Activated naive CD4-positive, alpha-beta T cell treated with anti-CD3 and anti-CD28 coated beads, Interleukin-2, amount 10 ng/mL, durations not matched to agents 7 days and 5 days (primary cell): ENCODE measurements around the gene DDR2.

Source experiments
- CTCF ChIA-PET: fragments of 350-600 bp; sonication (Branson Sonifier 250); formaldehyde crosslinking; loops from one replicate; lab custom pipeline; 2021; ENCODE audit warnings: antibody characterized with exemption; lab: Charles Lee
- DNase-seq: peaks from one replicate; pipeline ENCODE4 v3.0.0-alpha.2; 2020
- H3K27ac Mint-ChIP-seq: one replicate; pipeline ENCODE4 v1.8.0; 2021; ENCODE audit warnings: mild to moderate bottlenecking, moderate library complexity, mixed read lengths
- H3K27me3 Mint-ChIP-seq: one replicate; pipeline ENCODE4 v1.8.0; 2021; ENCODE audit warnings: mild to moderate bottlenecking, mixed read lengths
- H3K36me3 Mint-ChIP-seq: one replicate; pipeline ENCODE4 v1.8.0; 2021; ENCODE audit warnings: mixed read lengths
- H3K4me1 Mint-ChIP-seq: one replicate; pipeline ENCODE4 v1.8.0; 2021; ENCODE audit warnings: mixed read lengths
- H3K4me3 Mint-ChIP-seq: one replicate; pipeline ENCODE4 v1.8.0; 2021; ENCODE audit warnings: mild to moderate bottlenecking, moderate library complexity, mixed read lengths
- H3K9me3 Mint-ChIP-seq: one replicate; pipeline ENCODE4 v1.8.0; 2021; ENCODE audit warnings: mixed read lengths

Gene DDR2

GRCh38 chr1:162671664-162672410, 39.6 kb downstream of the DDR2 start:
- Mint-ChIP-seq H3K27ac (no peak overlapping the region), H3K36me3 (no peaks in the 10 kb centered on the region), H3K4me3 (no peak overlapping the region), H3K4me1 (no peaks in the 10 kb centered on the region), H3K9me3 (no peaks in the 10 kb centered on the region), H3K27me3 (peaks cover 4% of the 10 kb centered on the region)
- CTCF ChIA-PET, result no interaction called here
- no peak for DNase-seq

- CTCF ChIA-PET, result interaction anchor here (1.8 kb wide), 1 partner anchor 9 kb away, joined by 4 read pairs; no protein-coding TSS in a partner anchor
Measured at GRCh38 chr1:162672622-162673260, 40.5 kb downstream of the DDR2 start.

GRCh38 chr1:162674034-162674608, 41.9 kb downstream of the DDR2 start:
- H3K4me3 Mint-ChIP-seq, result no peak overlapping the region
- H3K9me3 Mint-ChIP-seq, result no peaks in the 10 kb centered on the region
- CTCF ChIA-PET, result interaction anchor here (1.8 kb wide), 1 partner anchor 11 kb away, joined by 4 read pairs; no protein-coding TSS in a partner anchor
- no peaks in the 10 kb centered on the region for H3K27me3 Mint-ChIP-seq
- no peaks in the 10 kb centered on the region for H3K36me3 Mint-ChIP-seq
- H3K4me1 Mint-ChIP-seq, result no peaks in the 10 kb centered on the region
- no peak for DNase-seq
- H3K27ac Mint-ChIP-seq, result no peak overlapping the region

More at GRCh38 chr1:162672622-162673260, 40.5 kb downstream of the DDR2 start:
- Mint-ChIP-seq H3K4me3 (no peak overlapping the region), H3K27ac (no peak overlapping the region), H3K36me3 (no peaks in the 10 kb centered on the region), H3K9me3 (no peaks in the 10 kb centered on the region), H3K27me3 (peaks cover 4% of the 10 kb centered on the region), H3K4me1 (no peaks in the 10 kb centered on the region)
- DNase-seq, result no peak

- H3K27me3 Mint-ChIP-seq, result no peaks in the 10 kb centered on the region
- CTCF ChIA-PET, result interaction anchor here (1.3 kb wide), 1 partner anchor 24 kb away, joined by 4 read pairs; no protein-coding TSS in a partner anchor
- H3K36me3 Mint-ChIP-seq, result no peaks in the 10 kb centered on the region
- H3K4me3 Mint-ChIP-seq, result no peak overlapping the region
- no peak for DNase-seq
- no peak overlapping the region for H3K27ac Mint-ChIP-seq
- no peaks in the 10 kb centered on the region for H3K4me1 Mint-ChIP-seq
- H3K9me3 Mint-ChIP-seq, result no peaks in the 10 kb centered on the region
Measured at GRCh38 chr1:162676087-162676486, 43.8 kb downstream of the DDR2 start.

GRCh38 chr1:162676750-162677149, 44.5 kb downstream of the DDR2 start:
- Mint-ChIP-seq H3K4me1 (no peaks in the 10 kb centered on the region), H3K36me3 (no peaks in the 10 kb centered on the region), H3K4me3 (no peak overlapping the region), H3K27ac (no peak overlapping the region), H3K9me3 (no peaks in the 10 kb centered on the region), H3K27me3 (no peaks in the 10 kb centered on the region)
- no peak for DNase-seq
- CTCF ChIA-PET, result interaction anchor here (1.3 kb wide), 1 partner anchor 23 kb away, joined by 4 read pairs; no protein-coding TSS in a partner anchor

- no peak for DNase-seq
- Mint-ChIP-seq H3K36me3 (no peaks in the 10 kb centered on the region), H3K27me3 (no peaks in the 10 kb centered on the region), H3K27ac (no peak overlapping the region), H3K4me3 (no peak overlapping the region), H3K9me3 (no peaks in the 10 kb centered on the region), H3K4me1 (no peaks in the 10 kb centered on the region)
- CTCF ChIA-PET, result no interaction called here
Measured at GRCh38 chr1:162677607-162678371, 45.5 kb downstream of the DDR2 start.

GRCh38 chr1:162678439-162678838, 46.2 kb downstream of the DDR2 start:
- Mint-ChIP-seq H3K4me1 (no peaks in the 10 kb centered on the region), H3K4me3 (no peak overlapping the region), H3K27ac (no peak overlapping the region), H3K27me3 (no peaks in the 10 kb centered on the region), H3K9me3 (no peaks in the 10 kb centered on the region), H3K36me3 (no peaks in the 10 kb centered on the region)
- no peak for DNase-seq
- CTCF ChIA-PET, result no interaction called here

- H3K4me1 Mint-ChIP-seq, result no peaks in the 10 kb centered on the region
- CTCF ChIA-PET, result no interaction called here
- no peaks in the 10 kb centered on the region for H3K27me3 Mint-ChIP-seq
- no peaks in the 10 kb centered on the region for H3K36me3 Mint-ChIP-seq
- no peak for DNase-seq
- no peak overlapping the region for H3K4me3 Mint-ChIP-seq
- no peak overlapping the region for H3K27ac Mint-ChIP-seq
- H3K9me3 Mint-ChIP-seq, result no peaks in the 10 kb centered on the region
Measured at GRCh38 chr1:162679298-162679697, 47.0 kb downstream of the DDR2 start.

- no peaks in the 10 kb centered on the region for H3K27me3 Mint-ChIP-seq
- H3K4me1 Mint-ChIP-seq, result no peaks in the 10 kb centered on the region
- CTCF ChIA-PET, result no interaction called here
- H3K36me3 Mint-ChIP-seq, result no peaks in the 10 kb centered on the region
- H3K9me3 Mint-ChIP-seq, result no peaks in the 10 kb centered on the region
- H3K27ac Mint-ChIP-seq, result no peak overlapping the region
- DNase-seq, result no peak
- no peak overlapping the region for H3K4me3 Mint-ChIP-seq
Measured at GRCh38 chr1:162680419-162681121, 48.3 kb downstream of the DDR2 start.

- H3K4me1 Mint-ChIP-seq, result no peaks in the 10 kb centered on the region
- no peaks in the 10 kb centered on the region for H3K9me3 Mint-ChIP-seq
- H3K36me3 Mint-ChIP-seq, result no peaks in the 10 kb centered on the region
- H3K27ac Mint-ChIP-seq, result no peak overlapping the region
- DNase-seq, result no peak
- no peak overlapping the region for H3K4me3 Mint-ChIP-seq
- no peaks in the 10 kb centered on the region for H3K27me3 Mint-ChIP-seq
- CTCF ChIA-PET, result no interaction called here
Measured at GRCh38 chr1:162681122-162681436, 48.8 kb downstream of the DDR2 start.

GRCh38 chr1:162682013-162682419, 49.8 kb downstream of the DDR2 start:
- H3K4me3 Mint-ChIP-seq, result no peak overlapping the region
- CTCF ChIA-PET, result no interaction called here
- H3K9me3 Mint-ChIP-seq, result no peaks in the 10 kb centered on the region
- no peak overlapping the region for H3K27ac Mint-ChIP-seq
- DNase-seq, result no peak
- H3K27me3 Mint-ChIP-seq, result no peaks in the 10 kb centered on the region
- no peaks in the 10 kb centered on the region for H3K4me1 Mint-ChIP-seq
- H3K36me3 Mint-ChIP-seq, result no peaks in the 10 kb centered on the region

GRCh38 chr1:162687870-162688269, 55.6 kb downstream of the DDR2 start:
- CTCF ChIA-PET, result no interaction called here

GRCh38 chr1:162688521-162688920, 56.3 kb downstream of the DDR2 start:
- no peaks in the 10 kb centered on the region for H3K36me3 Mint-ChIP-seq
- H3K4me1 Mint-ChIP-seq, result no peaks in the 10 kb centered on the region
- CTCF ChIA-PET, result no interaction called here
- H3K4me3 Mint-ChIP-seq, result no peak overlapping the region
- H3K9me3 Mint-ChIP-seq, result no peaks in the 10 kb centered on the region
- no peak for DNase-seq
- no peak overlapping the region for H3K27ac Mint-ChIP-seq
- H3K27me3 Mint-ChIP-seq, result no peaks in the 10 kb centered on the region

More at GRCh38 chr1:162687870-162688269, 55.6 kb downstream of the DDR2 start:
- no peak for DNase-seq
- H3K36me3 Mint-ChIP-seq, result no peaks in the 10 kb centered on the region
- no peaks in the 10 kb centered on the region for H3K27me3 Mint-ChIP-seq
- no peaks in the 10 kb centered on the region for H3K4me1 Mint-ChIP-seq
- H3K9me3 Mint-ChIP-seq, result no peaks in the 10 kb centered on the region
- no peak overlapping the region for H3K27ac Mint-ChIP-seq
- no peak overlapping the region for H3K4me3 Mint-ChIP-seq

GRCh38 chr1:162688931-162689330, 56.7 kb downstream of the DDR2 start:
- no peaks in the 10 kb centered on the region for H3K4me1 Mint-ChIP-seq
- CTCF ChIA-PET, result no interaction called here
- no peak for DNase-seq
- no peaks in the 10 kb centered on the region for H3K27me3 Mint-ChIP-seq
- H3K27ac Mint-ChIP-seq, result no peak overlapping the region
- no peak overlapping the region for H3K4me3 Mint-ChIP-seq
- no peaks in the 10 kb centered on the region for H3K36me3 Mint-ChIP-seq
- H3K9me3 Mint-ChIP-seq, result no peaks in the 10 kb centered on the region
